SK-N-MC (cell line): ENCODE data around the gene GBP6.
"Not testable (repeated sequence)": the region's sequence is repeated elsewhere in the genome, so short reads cannot be mapped to it uniquely, and the experiment has no call there.

ENCODE experiments used
- DNase-seq: peaks from one replicate; pipeline ENCODE4 v3.0.0-alpha.2; 2011; ENCODE audit warnings: low read depth, low spot score
- H3K27ac ChIP-seq: fragments of 200-600 bp; sonication (generic); 2 replicates; pipeline ENCODE4 v1.5.1; 2016; ENCODE audit warnings: mixed run types
- H3K36me3 ChIP-seq: fragments of 200-600 bp; sonication (generic); 2 replicates; pipeline ENCODE4 v1.6.1; 2017; ENCODE audit warnings: antibody characterized with exemption, low read length, mixed read lengths; ENCODE audit not compliant: insufficient read depth
- H3K4me3 ChIP-seq: fragments of 200-600 bp; sonication (generic); 2 replicates; pipeline ENCODE4 v1.5.1; 2016
- H3K9ac ChIP-seq: fragments of 200-600 bp; sonication (generic); 2 replicates; pipeline ENCODE4 v1.8.0; 2017; ENCODE audit warnings: mixed run types, mixed read lengths; ENCODE audit not compliant: insufficient read length
- H3K9me3 ChIP-seq: fragments of 200-600 bp; sonication (generic); 2 replicates; pipeline ENCODE4 v1.6.1; 2017; ENCODE audit warnings: low read depth, mild to moderate bottlenecking, antibody characterized with exemption, low read length, moderate library complexity, mixed read lengths
- EZH2 ChIP-seq: fragments of 200-600 bp; sonication (generic); IDR thresholded peaks from one replicate; pipeline ENCODE4 v1.6.1; 2017; ENCODE audit warnings: antibody characterized with exemption
- FOXP2 ChIP-seq: optimal IDR thresholded peaks from 2 replicates; pipeline ENCODE3; 2011; ENCODE audit warnings: mild to moderate bottlenecking, moderate library complexity; ENCODE audit not compliant: insufficient read depth; ENCODE audit errors: extremely low read length, control extremely low read depth
- POLR2AphosphoS5 ChIP-seq: IDR thresholded peaks from 2 replicates; pipeline ENCODE4 v1.6.1; 2012; ENCODE audit warnings: mild to moderate bottlenecking, low read depth, low read length, borderline replicate concordance

The GBP6 gene

GRCh38 chr1:89360716-89361115 lies 3.1 kb upstream of the GBP6 start:
- TF ChIP-seq POLR2AphosphoS5 (no peak), EZH2 (no peak), FOXP2 (no peak)
- no peak overlapping the region for H3K9ac ChIP-seq
- no peaks in the 10 kb centered on the region for H3K36me3 ChIP-seq
- no peaks in the 10 kb centered on the region for H3K9me3 ChIP-seq
- no peak overlapping the region for H3K27ac ChIP-seq
- H3K4me3 ChIP-seq, result no peak overlapping the region
- no peak for DNase-seq

DNA sequence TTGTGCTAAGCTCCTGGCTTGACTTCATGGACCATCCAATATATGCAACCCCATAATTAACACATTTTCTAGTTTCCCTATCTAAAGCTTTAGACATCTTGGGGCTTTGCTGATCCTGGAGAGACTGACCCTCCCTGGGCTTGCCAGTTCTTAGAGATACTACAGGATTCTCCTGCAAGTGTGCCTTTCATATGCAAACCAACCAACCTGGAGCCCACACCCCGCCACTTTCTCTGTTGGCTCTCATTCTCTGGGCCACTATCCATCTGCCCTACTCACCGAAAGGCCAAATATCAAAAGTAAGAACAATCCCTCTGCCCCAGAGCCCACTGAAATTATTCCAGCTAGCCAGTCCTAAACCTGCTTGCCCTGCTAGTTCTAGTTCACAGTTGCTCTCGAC lies 2.2 kb upstream of the GBP6 start:
- DNase-seq, result no peak
- TF ChIP-seq POLR2AphosphoS5 (no peak), EZH2 (no peak), FOXP2 (no peak)
- Histone ChIP-seq H3K9ac (no peak overlapping the region), H3K36me3 (no peaks in the 10 kb centered on the region), H3K27ac (peak overlapping the region; percentile 27; the same call in 1 of the 2 replicates), H3K9me3 (no peaks in the 10 kb centered on the region), H3K4me3 (no peak overlapping the region)

GRCh38 chr1:89363196-89363595 lies 663 bp upstream of the GBP6 start:
- Histone ChIP-seq H3K36me3 (peaks cover 2% of the 10 kb centered on the region; the same call in 1 of the 2 replicates), H3K27ac (peak overlapping the region; percentile 89), H3K9ac (peak overlapping the region; percentile 69), H3K9me3 (no peaks in the 10 kb centered on the region), H3K4me3 (peak overlapping the region; percentile 59)
- TF ChIP-seq EZH2, result no peak
- no peak for TF ChIP-seq POLR2AphosphoS5
- no peak for TF ChIP-seq FOXP2
- no peak for DNase-seq

DNA sequence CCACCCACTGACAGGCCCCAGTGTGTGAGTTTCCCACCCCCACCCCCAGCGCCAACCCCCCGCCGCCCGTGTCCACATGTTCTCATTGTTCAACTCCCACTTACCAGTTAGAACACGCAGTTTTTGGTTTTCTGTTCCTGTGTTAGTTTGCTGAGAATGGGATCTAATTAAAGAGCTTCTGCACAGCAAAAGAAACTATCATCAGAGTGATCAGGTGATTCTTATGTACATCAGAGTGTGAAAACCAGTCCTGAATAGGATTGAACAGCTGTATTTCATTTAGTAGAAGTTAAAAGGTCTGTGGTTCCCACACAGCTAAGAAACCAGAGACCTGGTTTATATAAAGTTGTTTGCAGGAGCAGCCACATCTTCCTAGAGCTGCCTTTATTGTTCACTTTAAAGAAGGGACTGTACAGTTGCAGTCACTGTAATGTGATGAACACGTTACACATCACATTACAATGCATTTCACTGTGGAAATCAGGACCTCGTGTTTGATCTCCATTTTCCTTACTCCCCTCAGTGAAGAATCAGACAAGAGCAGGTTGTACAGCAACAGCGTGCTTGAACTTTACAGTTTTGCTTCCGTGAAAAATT lies 1.2 kb downstream of the GBP6 start:
- H3K4me3 ChIP-seq, result peak overlapping the region; percentile 63
- H3K9ac ChIP-seq, result peak overlapping the region; percentile 46
- DNase-seq, result no peak
- peak overlapping the region; percentile 58 for H3K27ac ChIP-seq
- H3K36me3 ChIP-seq, result peaks cover 12% of the 10 kb centered on the region; the same call in 1 of the 2 replicates
- H3K9me3 ChIP-seq, result no peaks in the 10 kb centered on the region
- TF ChIP-seq POLR2AphosphoS5 (no peak), EZH2 (no peak), FOXP2 (no peak)

- H3K27ac ChIP-seq, result no peak overlapping the region
- no peak for DNase-seq
- H3K36me3 ChIP-seq, result peaks cover 12% of the 10 kb centered on the region; the same call in 1 of the 2 replicates
- no peaks in the 10 kb centered on the region for H3K9me3 ChIP-seq
- H3K4me3 ChIP-seq, result no peak overlapping the region
- TF ChIP-seq EZH2 (no peak), POLR2AphosphoS5 (no peak), FOXP2 (no peak)
- no peak overlapping the region for H3K9ac ChIP-seq
Measured at GRCh38 chr1:89367221-89367620, 3.4 kb downstream of the GBP6 start.

- H3K9ac ChIP-seq, result no peak overlapping the region
- DNase-seq, result no peak
- peaks cover 12% of the 10 kb centered on the region; the same call in 1 of the 2 replicates for H3K36me3 ChIP-seq
- no peak overlapping the region for H3K27ac ChIP-seq
- H3K4me3 ChIP-seq, result no peak overlapping the region
- no peaks in the 10 kb centered on the region for H3K9me3 ChIP-seq
- TF ChIP-seq FOXP2 (no peak), POLR2AphosphoS5 (no peak), EZH2 (no peak)
Measured at GRCh38 chr1:89369331-89369730, 5.5 kb downstream of the GBP6 start.

GRCh38 chr1:89373810-89374209 lies 10.0 kb downstream of the GBP6 start:
- H3K9me3 ChIP-seq, H3K9ac ChIP-seq, DNase-seq, H3K36me3 ChIP-seq, H3K4me3 ChIP-seq, H3K27ac ChIP-seq: not testable (repeated sequence)

GRCh38 chr1:89378001-89378400 lies 14.1 kb downstream of the GBP6 start:
- no peak for DNase-seq

DNA sequence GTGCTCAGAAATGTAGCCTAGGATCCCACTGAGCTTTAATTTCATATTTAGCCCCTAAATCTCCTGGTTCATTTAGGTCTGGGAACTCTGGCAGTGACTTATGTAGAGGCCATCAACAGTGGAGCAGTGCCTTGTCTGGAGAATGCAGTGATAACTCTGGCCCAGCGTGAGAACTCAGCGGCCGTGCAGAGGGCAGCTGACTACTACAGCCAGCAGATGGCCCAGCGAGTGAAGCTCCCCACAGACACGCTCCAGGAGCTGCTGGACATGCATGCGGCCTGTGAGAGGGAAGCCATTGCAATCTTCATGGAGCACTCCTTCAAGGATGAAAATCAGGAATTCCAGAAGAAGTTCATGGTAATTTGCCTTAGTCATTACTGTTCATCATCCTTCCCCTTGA lies 17.8 kb downstream of the GBP6 start:
- no peak for DNase-seq
- H3K9ac ChIP-seq, result no peak overlapping the region
- H3K36me3 ChIP-seq, result peaks cover 18% of the 10 kb centered on the region
- H3K27ac ChIP-seq, result no peak overlapping the region
- H3K9me3 ChIP-seq, result no peaks in the 10 kb centered on the region
- no peak overlapping the region for H3K4me3 ChIP-seq
- TF ChIP-seq POLR2AphosphoS5 (no peak), FOXP2 (no peak), EZH2 (no peak)

More at GRCh38 chr1:89378001-89378400, 14.1 kb downstream of the GBP6 start:
- TF ChIP-seq FOXP2 (no peak), EZH2 (no peak), POLR2AphosphoS5 (no peak)
- no peaks in the 10 kb centered on the region for H3K36me3 ChIP-seq
- H3K9me3 ChIP-seq, result no peaks in the 10 kb centered on the region
- H3K9ac ChIP-seq, result no peak overlapping the region
- no peak overlapping the region for H3K27ac ChIP-seq
- no peak overlapping the region for H3K4me3 ChIP-seq
